Panc1 (cell line): ENCODE data around the gene SCAMP5. TPM values are rescaled to one million over a fixed set of nuclear protein-coding genes. Genes with fewer than 3 reads are reported as not detected.

ENCODE experiments used
- ATAC-seq: fragments of 200-7000 bp; cut with Tn5 transposase; 2 replicates; pipeline ENCODE4 v1.9.1; 2020; ENCODE audit warnings: mild to moderate bottlenecking, moderate library complexity
- BruUV-seq: library from RNA; stranded (reverse); fragments of 400-500 nt; replicated peaks from 2 replicates; lab custom pipeline; 2021; lab: Mats Ljungman, UMichigan
- CTCF ChIA-PET: fragments of 300-600 bp; sonication (Branson Sonifier 250); formaldehyde crosslinking; loops from one replicate; lab custom pipeline; 2022; ENCODE audit warnings: antibody characterized with exemption; lab: Charles Lee
- POLR2A ChIA-PET: fragments of 300-600 bp; sonication (Branson Sonifier 250); formaldehyde crosslinking; loops from one replicate; lab custom pipeline; 2022; ENCODE audit warnings: antibody characterized with exemption; lab: Charles Lee
- DNase-seq: peaks from one replicate; pipeline ENCODE4 v3.0.0-alpha.2; 2010; ENCODE audit warnings: low read depth, low spot score
- H3K27ac ChIP-seq: 2 replicates; pipeline ENCODE4 v1.5.1; 2011; ENCODE audit warnings: mild to moderate bottlenecking, low read length, inconsistent platforms
- H3K27me3 ChIP-seq: fragments of 200-500 bp; sonication (Bioruptor generic); 2 replicates; pipeline ENCODE4 v1.6.0; 2014; ENCODE audit warnings: low read length, inconsistent platforms; ENCODE audit not compliant: control insufficient read depth, insufficient read depth
- H3K36me3 ChIP-seq: fragments of 200-500 bp; sonication (Bioruptor generic); 2 replicates; pipeline ENCODE4 v1.5.1; 2014; ENCODE audit warnings: inconsistent platforms, mild to moderate bottlenecking, low read length, moderate library complexity; ENCODE audit not compliant: control insufficient read depth, insufficient read depth
- H3K4me1 ChIP-seq: 2 replicates; pipeline ENCODE4 v1.5.1; 2011; ENCODE audit warnings: inconsistent platforms, mild to moderate bottlenecking, low read length, moderate library complexity; ENCODE audit not compliant: control insufficient read depth, insufficient read depth
- H3K4me3 ChIP-seq, 2 experiments: 2 replicates each; pipeline ENCODE4 v1.5.1; 2011 to 2012; ENCODE audit warnings: low read depth in 2 of 2, low read length in 2 of 2, mild to moderate bottlenecking in 2 of 2, inconsistent platforms in 1 of 2, moderate library complexity in 1 of 2
- H3K9me3 ChIP-seq: fragments of 200-500 bp; sonication (Bioruptor generic); 2 replicates; pipeline ENCODE4 v1.5.1; 2014; ENCODE audit warnings: low read depth, mild to moderate bottlenecking, inconsistent platforms, low read length, moderate library complexity; ENCODE audit not compliant: control insufficient read depth, insufficient read depth
- CTCF ChIP-seq: fragments of 450-650 bp; IDR thresholded peaks from 2 replicates; pipeline ENCODE4 v1.5.1; 2017; ENCODE audit warnings: mild to moderate bottlenecking
- POLR2AphosphoS5 ChIP-seq: IDR thresholded peaks from 2 replicates; pipeline ENCODE4 v1.6.1; 2012; ENCODE audit warnings: mild to moderate bottlenecking, low read depth, low read length, moderate library complexity
- REST ChIP-seq, 2 experiments: IDR thresholded peaks; 2 replicates each; pipeline ENCODE4 v1.6.1; 2011 to 2012; ENCODE audit warnings: low read depth in 2 of 2, control low read depth in 1 of 2, low read length in 1 of 2, mild to moderate bottlenecking in 1 of 2, moderate library complexity in 1 of 2; ENCODE audit not compliant: insufficient read depth in 1 of 2
- SIN3A ChIP-seq: IDR thresholded peaks from 2 replicates; pipeline ENCODE4 v1.6.1; 2012; ENCODE audit warnings: low read depth, mild to moderate bottlenecking, low read length, moderate library complexity, borderline replicate concordance; ENCODE audit not compliant: insufficient read depth
- TCF7L2 ChIP-seq: IDR thresholded peaks from 2 replicates; pipeline ENCODE4 v1.6.1; 2011; ENCODE audit warnings: mild to moderate bottlenecking, low read depth, low read length, inconsistent platforms
- in situ Hi-C: cut with HindIII; loops from 2 replicates; pipeline ENCODE4 v1.10.0; 2016; ENCODE audit warnings: low sequenced_read_pairs, low pct_unique_long_range_greater_than_20kb
- intact Hi-C: fragments of 100-400 bp; cut with micrococcal nuclease; formaldehyde crosslinking; loops from one replicate; pipeline ENCODE4 v1.10.0; 2022; ENCODE audit not compliant: unreplicated experiment
- total RNA-seq: library from RNA; stranded (reverse); gene quantifications from one replicate; pipeline ENCODE4 v1.2.1, GENCODE V29; 2021; ENCODE audit not compliant: unreplicated experiment

SCAMP5 gene
- total RNA-seq, 1 experiment from 2014 or later: 11.2 TPM

GRCh38 chr15:75016431-75016830, 21.1 kb downstream of the SCAMP5 start:
- CTCF ChIA-PET: no interaction called here
- Histone ChIP-seq H3K27me3 (no peaks in the 10 kb centered on the region), H3K9me3 (no peaks in the 10 kb centered on the region), H3K27ac (no peak overlapping the region), H3K4me1 (no peaks in the 10 kb centered on the region), H3K36me3 (no peaks in the 10 kb centered on the region), H3K4me3 (no peak overlapping the region)
- TF ChIP-seq REST (IDR thresholded peaks at IDR 0.05; ENCODE audit: insufficient read depth in 1 of 2, low read depth in 2 of 2, low read length in 1 of 2) (no peak), POLR2AphosphoS5 (no peak), TCF7L2 (no peak), CTCF (no peak), SIN3A (no peak)
- DNase-seq (no peak), ATAC-seq (no peak)
- intact Hi-C loops (no loop called here), in situ Hi-C loops (no loop called here)
- no TSS peak for BruUV-seq
- POLR2A ChIA-PET: no interaction called here

GRCh38 chr15:75019916-75020315, 24.6 kb downstream of the SCAMP5 start:
- no peak overlapping the region for H3K4me3 ChIP-seq
- intact Hi-C loops (no loop called here), in situ Hi-C loops (no loop called here)
- POLR2A ChIA-PET: no interaction called here
- BruUV-seq: no TSS peak
- ATAC-seq (no peak), DNase-seq (no peak)
- H3K27me3 ChIP-seq: no peaks in the 10 kb centered on the region
- no peaks in the 10 kb centered on the region for H3K36me3 ChIP-seq
- CTCF ChIA-PET: no interaction called here
- H3K27ac ChIP-seq: no peak overlapping the region
- TF ChIP-seq POLR2AphosphoS5 (no peak), CTCF (no peak), REST (IDR thresholded peaks at IDR 0.05; ENCODE audit: insufficient read depth in 1 of 2, low read depth in 2 of 2, low read length in 1 of 2) (no peak), SIN3A (no peak), TCF7L2 (no peak)
- no peaks in the 10 kb centered on the region for H3K9me3 ChIP-seq
- no peaks in the 10 kb centered on the region for H3K4me1 ChIP-seq
